CD4-positive, alpha-beta T cell treated with Interleukin-15 for 1 hour (primary cell): Measurements from ENCODE around the gene SHISA4.
A peak's percentile ranks its signal among the peaks of the same experiment; 100 is the strongest.

Source experiments
- DNase-seq: peaks from one replicate; pipeline ENCODE4 v3.0.0-alpha.2; 2020

Gene SHISA4

GRCh38 chr1:201882665-201883132 lies 6.0 kb upstream of the SHISA4 start:
- DNase-seq, result peak; percentile 68

GRCh38 chr1:201883266-201883665 lies 5.4 kb upstream of the SHISA4 start:
- DNase-seq, result no peak

- DNase-seq, result peak; percentile 22
Observed at GRCh38 chr1:201883786-201884185, 4.9 kb upstream of the SHISA4 start.

GRCh38 chr1:201884425-201884824 lies 4.3 kb upstream of the SHISA4 start:
- no peak for DNase-seq

GRCh38 chr1:201885531-201886075 lies 3.1 kb upstream of the SHISA4 start:
- DNase-seq, result no peak

GRCh38 chr1:201886103-201886885 lies 2.4 kb upstream of the SHISA4 start:
- no peak for DNase-seq

- no peak for DNase-seq
Observed at GRCh38 chr1:201887116-201887866, 1.4 kb upstream of the SHISA4 start.

- no peak for DNase-seq
Observed at GRCh38 chr1:201889090-201889968, 631 bp downstream of the SHISA4 start.

- DNase-seq, result no peak
Observed at GRCh38 chr1:201890223-201890622, 1.5 kb downstream of the SHISA4 start.

- DNase-seq, result no peak
Observed at GRCh38 chr1:201890806-201891450, 2.2 kb downstream of the SHISA4 start.

- DNase-seq, result no peak
Observed at GRCh38 chr1:201891451-201892045, 2.9 kb downstream of the SHISA4 start.

- DNase-seq, result no peak
Observed at GRCh38 chr1:201892211-201892610, 3.5 kb downstream of the SHISA4 start.

- no peak for DNase-seq
Observed at GRCh38 chr1:201893431-201893830, 4.7 kb downstream of the SHISA4 start.

- no peak for DNase-seq
Observed at GRCh38 chr1:201894343-201895119, 5.8 kb downstream of the SHISA4 start.

- no peak for DNase-seq
Observed at GRCh38 chr1:201895120-201895665, 6.5 kb downstream of the SHISA4 start.

GRCh38 chr1:201895913-201896807 lies 7.5 kb downstream of the SHISA4 start:
- peak; percentile 78 for DNase-seq

- no peak for DNase-seq
Observed at GRCh38 chr1:201896951-201897391, 8.3 kb downstream of the SHISA4 start.

- no peak for DNase-seq
Observed at GRCh38 chr1:201898240-201898894, 9.7 kb downstream of the SHISA4 start.

GRCh38 chr1:201898992-201899391 lies 10.3 kb downstream of the SHISA4 start:
- no peak for DNase-seq
